K562 (cell line): Measurements from ENCODE around the gene HMX2. TPM values are rescaled to one million over a fixed set of nuclear protein-coding genes. Genes with fewer than 3 reads are reported as not detected.

ENCODE experiments used
- ATF6 ChIP-seq: sonication (generic); formaldehyde crosslinking; IDR thresholded peaks from 2 replicates; pipeline ENCODE4 v1.4.0; 2020; ENCODE audit warnings: mild to moderate bottlenecking, missing genetic modification reagents
- BCOR ChIP-seq: fragments of 450-650 bp; IDR thresholded peaks from 2 replicates; pipeline ENCODE4 v1.6.1; 2016
- BDP1 ChIP-seq: IDR thresholded peaks from 3 replicates; pipeline ENCODE4 v1.6.1; 2011; ENCODE audit not compliant: insufficient read length, insufficient read depth
- GATA2 ChIP-seq: sonication (generic); formaldehyde crosslinking; IDR thresholded peaks from 2 replicates; pipeline ENCODE4 v1.4.0; 2020; ENCODE audit warnings: mild to moderate bottlenecking, missing genetic modification reagents
- HDAC2 ChIP-seq: fragments of 450-650 bp; IDR thresholded peaks from 2 replicates; pipeline ENCODE4 v1.6.1; 2016; ENCODE audit warnings: mild to moderate bottlenecking
- KDM4B ChIP-seq, 2 experiments: fragments of 450-650 bp in 1 of 2; sonication (generic) in 1 of 2; IDR thresholded peaks; 2 replicates each; pipeline ENCODE4 v1.6.1; 2016 to 2017; ENCODE audit warnings: borderline replicate concordance in 2 of 2, antibody characterized with exemption in 1 of 2, low read depth in 1 of 2, mild to moderate bottlenecking in 1 of 2
- MAZ ChIP-seq, 2 experiments: fragments of 450-650 bp in 1 of 2; sonication (generic) in 1 of 2; formaldehyde crosslinking; IDR thresholded peaks in 1 of 2; conservative IDR thresholded peaks in 1 of 2; 2 replicates each; pipeline versions ENCODE4 v1.4.0 to v1.5.0; 2020; ENCODE audit warnings: mild to moderate bottlenecking in 1 of 2, missing genetic modification reagents in 1 of 2
- MTA3 ChIP-seq: fragments of 450-650 bp; formaldehyde crosslinking; IDR thresholded peaks from 2 replicates; pipeline ENCODE4 v1.6.1; 2017; ENCODE audit warnings: mild to moderate bottlenecking, borderline replicate concordance
- NKRF ChIP-seq: fragments of 450-650 bp; IDR thresholded peaks from 2 replicates; pipeline ENCODE4 v1.6.1; 2016; ENCODE audit warnings: borderline replicate concordance
- PCBP2 ChIP-seq: fragments of 200-400 bp; formaldehyde crosslinking; IDR thresholded peaks from 2 replicates; pipeline ENCODE4 v1.6.1; 2018; ENCODE audit warnings: low read length, low read depth, mild to moderate bottlenecking, moderate library complexity; ENCODE audit not compliant: poor library complexity, severe bottlenecking
- RCOR1 ChIP-seq, 2 experiments: IDR thresholded peaks; 2 replicates each; pipeline ENCODE4 v1.6.1; 2012; ENCODE audit warnings: low read depth in 2 of 2, low read length in 2 of 2, borderline replicate concordance in 1 of 2, improper control_type of control experiment in 1 of 2
- RUNX1 ChIP-seq: sonication (generic); IDR thresholded peaks from 2 replicates; pipeline ENCODE4 v1.6.1; 2016; ENCODE audit warnings: antibody characterized with exemption, low read depth
- SETDB1 ChIP-seq: IDR thresholded peaks from one replicate; pipeline ENCODE4 v1.6.1; 2012; ENCODE audit warnings: low read length, control low read depth, inconsistent platforms
- SIN3A ChIP-seq, 2 experiments: fragments of 150-350 bp in 1 of 2; IDR thresholded peaks; 2 replicates each; pipeline ENCODE4 v1.6.1; 2011 to 2016; ENCODE audit warnings: borderline replicate concordance in 2 of 2, low read depth in 2 of 2, low read length in 2 of 2, mild to moderate bottlenecking in 2 of 2, moderate library complexity in 2 of 2; ENCODE audit not compliant: control insufficient read depth in 1 of 2
- SPI1 ChIP-seq: IDR thresholded peaks from 2 replicates; pipeline ENCODE4 v1.6.1; 2011; ENCODE audit warnings: low read depth, low read length, control low read depth, borderline replicate concordance
- TAL1 ChIP-seq: fragments of 450-650 bp; IDR thresholded peaks from 2 replicates; pipeline ENCODE4 v1.6.1; 2016; ENCODE audit warnings: mild to moderate bottlenecking
- TFAP4 ChIP-seq: sonication (generic); formaldehyde crosslinking; IDR thresholded peaks from 2 replicates; pipeline ENCODE4 v1.8.0; 2022; ENCODE audit warnings: missing genetic modification reagents, mild to moderate bottlenecking, moderate library complexity, borderline replicate concordance
- ZBTB49 ChIP-seq: sonication (generic); formaldehyde crosslinking; IDR thresholded peaks from 2 replicates; pipeline ENCODE4 v1.8.0; 2022; ENCODE audit warnings: missing genetic modification reagents, mild to moderate bottlenecking, borderline replicate concordance
- ZNF41 ChIP-seq: fragments of 250-450 bp; sonication (Bioruptor Pico); conservative IDR thresholded peaks from 2 replicates; pipeline ENCODE4 v1.4.0; 2020; ENCODE audit warnings: mild to moderate bottlenecking
- ZNF778 ChIP-seq: fragments of 450-650 bp; formaldehyde crosslinking; IDR thresholded peaks from 2 replicates; pipeline ENCODE4 v1.4.0; 2020; ENCODE audit warnings: mild to moderate bottlenecking, moderate library complexity
- polyA plus RNA-seq, 8 experiments: library from polyadenylated mRNA; depleted of rRNA in 4 of 8; stranded (reverse) in 5 of 8; unstranded in 3 of 8; fragments of >200 nt; fragmentation: Nextera tagmentation in 2 of 8; fragmentation: Illumina TruSeq in 1 of 8; extraction: Ambion mirVana in 2 of 8; extraction: Trizol in 1 of 8; gene quantifications; 2 replicates each; pipeline versions ENCODE4 v1.2.1 to v1.2.3, GENCODE V29; 2011 to 2014; ENCODE audit warnings: inconsistent platforms in 1 of 8, missing spikeins in 1 of 8
- total RNA-seq, 7 experiments: library from RNA; depleted of rRNA in 6 of 7; stranded (reverse); fragments of >200 nt in 6 of 7; fragmentation: Illumina TruSeq in 2 of 7; extraction: Trizol in 2 of 7; gene quantifications; 2 replicates each; pipeline versions ENCODE4 v1.2.1 to v1.2.3, GENCODE V29; 2011 to 2021; ENCODE audit warnings: low replicate concordance in 1 of 7

HMX2 gene
- total and polyA plus RNA-seq, 9 of the 15 experiments (the other 6 are each of a cell fraction or from before 2014, with no cell fraction given) = 0.07 to 0.58 (median 0.09) TPM; not detected in 2

- no peak for TF ChIP-seq ATF6 (CRISPR knock-in tag)
- no peak for TF ChIP-seq BDP1
- 0 out of 2 replicates have a peak, but pooled peaks have one; percentile 33 for TF ChIP-seq RUNX1
- TF ChIP-seq MTA3 = peak; percentile 62; the same call in 1 of the 2 replicates
- no peak for TF ChIP-seq ZNF778 (CRISPR knock-in tag)
- no peak for TF ChIP-seq KDM4B (IDR thresholded peaks at IDR 0.05; ENCODE audit: borderline replicate concordance in 2 of 2, low read depth in 1 of 2)
- TF ChIP-seq BCOR = peak; percentile 34; the same call in 1 of the 2 replicates
- no peak for TF ChIP-seq NKRF
- TF ChIP-seq GATA2 (CRISPR knock-in tag) = peak; percentile 54
- no peak for TF ChIP-seq ZBTB49
- TF ChIP-seq HDAC2 = no peak
- 0 out of 4 replicates have a peak, but pooled peaks of 1 of the 2 experiments have one; percentile 17 for TF ChIP-seq MAZ (CRISPR knock-in tag; conservative IDR thresholded peaks at IDR 0.05 in 1 of 2, IDR thresholded peaks at IDR 0.05 in 1 of 2)
- TF ChIP-seq TAL1 = peak; percentile 56
- TF ChIP-seq SIN3A (IDR thresholded peaks at IDR 0.05; ENCODE audit: borderline replicate concordance in 2 of 2, control insufficient read depth in 1 of 2, low read depth in 2 of 2, low read length in 2 of 2) = peak in 1 of 2 experiments; percentile 62; a peak in 1 of 4 replicates
- TF ChIP-seq TFAP4 = peak; percentile 91; the same call in 1 of the 2 replicates
- 0 out of 4 replicates have a peak, but pooled peaks of 1 of the 2 experiments have one; percentile 34 for TF ChIP-seq RCOR1 (IDR thresholded peaks at IDR 0.05; ENCODE audit: borderline replicate concordance in 1 of 2, low read depth in 2 of 2, low read length in 2 of 2)
- TF ChIP-seq PCBP2 = no peak
- TF ChIP-seq SPI1 = peak; percentile 33; the same call in 1 of the 2 replicates
- no peak for TF ChIP-seq SETDB1
- no peak for TF ChIP-seq ZNF41
Measured at GRCh38 chr10:123139521-123140163, 8.3 kb upstream of the HMX2 start (continued).
